NCI-H748 treated with DMSO at 0.1 percent for 48 hours (cell line): ENCODE measurements around the gene PDZRN4.
A peak's percentile ranks its signal among the peaks of the same experiment; 100 is the strongest.

Source experiments
- DNase-seq: peaks from one replicate; lab custom pipeline; 2025; lab: John Stamatoyannopoulos, UW

PDZRN4 gene

DNA sequence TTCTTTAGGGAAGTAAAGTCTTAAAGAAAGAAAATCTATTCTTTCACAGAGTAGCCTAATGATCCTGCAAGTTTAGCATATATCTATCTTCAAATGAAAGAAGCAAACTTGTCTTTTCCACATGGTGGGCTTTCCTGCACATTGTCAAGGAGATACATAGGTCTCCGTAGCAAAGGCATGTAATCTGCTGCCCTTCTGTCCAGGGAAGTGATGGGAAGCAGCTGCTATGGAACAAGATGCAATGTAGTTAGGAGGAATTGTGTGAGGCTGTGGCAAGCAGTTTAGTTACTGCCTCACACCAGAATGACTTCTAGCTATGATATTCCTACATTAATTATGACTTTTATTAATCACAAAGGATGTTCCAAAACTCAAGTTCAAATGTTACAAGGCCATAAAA is 174.4 kb downstream of the PDZRN4 start:
- no peak for DNase-seq

DNA sequence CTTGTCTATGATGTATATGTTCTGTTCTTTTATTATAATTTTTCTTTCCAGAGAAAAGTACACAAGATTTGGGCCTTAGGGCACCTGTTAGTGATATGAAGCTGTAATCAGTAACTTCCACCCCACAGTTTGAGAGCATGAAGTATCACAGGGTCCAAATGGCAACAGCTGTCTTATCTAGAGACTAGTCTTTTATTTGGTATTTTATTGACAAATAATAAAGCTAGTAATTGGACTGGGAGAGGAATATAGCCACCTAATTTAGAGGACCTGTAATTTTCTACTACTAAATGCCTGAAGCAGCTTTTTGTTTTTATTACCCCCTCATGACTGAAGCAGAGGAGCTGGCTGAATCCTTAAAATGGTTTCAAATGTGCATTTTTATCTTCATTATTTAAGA is 174.8 kb downstream of the PDZRN4 start:
- no peak for DNase-seq

DNA sequence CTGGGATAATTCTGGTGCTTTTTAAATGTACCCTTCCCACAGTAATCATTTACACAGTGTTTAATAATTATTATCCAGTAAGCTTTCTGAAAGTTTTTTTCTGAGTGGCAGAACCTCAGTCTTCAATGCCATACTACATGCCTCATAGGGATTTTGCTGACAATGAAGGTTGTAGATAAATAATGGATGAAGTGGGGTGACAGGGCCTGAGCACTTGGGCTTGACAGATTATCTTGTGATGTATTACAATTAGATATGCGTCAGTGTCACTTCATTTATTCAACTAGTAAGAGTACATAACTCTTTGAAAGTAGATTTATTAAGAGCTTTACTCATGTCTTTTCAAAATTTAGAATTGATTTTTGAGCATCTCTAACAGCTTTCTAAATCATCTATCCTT is 176.1 kb downstream of the PDZRN4 start:
- DNase-seq = no peak

DNA sequence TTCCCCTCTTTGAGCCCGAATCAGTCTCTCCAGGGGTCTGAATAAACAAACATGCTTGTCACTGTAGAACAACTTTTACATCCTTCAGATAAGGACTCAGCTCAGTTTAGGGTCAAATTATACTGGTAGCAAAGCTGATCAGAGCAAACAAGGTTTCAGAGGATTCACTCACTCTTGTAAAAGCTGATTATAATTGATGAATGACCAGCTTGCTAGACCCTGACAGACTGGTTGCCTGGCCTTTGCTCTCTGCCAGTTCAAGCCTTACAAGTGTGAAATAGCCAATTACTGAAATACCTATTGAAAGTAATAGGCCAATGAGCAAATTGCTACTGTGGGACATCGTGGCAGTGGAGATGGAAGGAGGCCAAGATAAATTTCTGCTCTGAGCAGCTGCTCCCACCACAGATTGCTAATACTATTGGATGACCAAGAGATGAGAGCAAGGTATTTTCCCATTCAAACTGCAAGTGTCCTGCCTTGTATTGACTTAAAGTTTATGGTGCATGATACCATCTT is 177.6 kb downstream of the PDZRN4 start:
- DNase-seq = peak; percentile 91

DNA sequence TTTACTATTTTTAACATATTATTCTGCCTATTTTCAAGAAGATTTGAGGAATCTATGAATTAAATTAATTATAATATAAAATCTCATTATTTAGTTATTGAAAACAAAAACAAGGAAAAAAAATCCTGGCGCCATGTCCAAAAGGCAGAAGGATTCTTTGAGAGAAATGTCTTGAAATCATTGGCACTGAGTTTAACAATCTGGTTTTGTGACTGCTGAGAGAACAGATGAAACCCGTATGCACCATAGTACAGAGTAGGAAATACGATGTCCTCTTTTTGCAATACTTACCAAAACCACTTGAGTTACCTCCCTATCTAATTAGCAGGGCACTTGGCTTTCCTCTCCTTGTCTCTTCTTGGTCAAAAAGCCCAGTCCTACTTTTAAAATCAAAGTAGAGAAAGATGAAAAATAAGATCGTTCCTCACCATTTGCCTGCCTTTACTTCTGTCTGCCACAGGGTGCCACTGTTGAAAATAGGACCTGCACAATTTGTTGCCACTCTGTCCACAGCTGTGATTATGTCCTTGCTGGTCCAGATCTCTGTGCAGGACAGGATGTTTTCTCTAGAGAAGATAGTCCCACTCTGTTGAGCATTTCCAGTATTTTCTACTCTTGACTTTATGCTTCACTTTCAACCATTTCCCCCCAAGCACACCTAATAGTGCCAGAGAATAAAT is 179.7 kb downstream of the PDZRN4 start:
- DNase-seq = peak; percentile 65

DNA sequence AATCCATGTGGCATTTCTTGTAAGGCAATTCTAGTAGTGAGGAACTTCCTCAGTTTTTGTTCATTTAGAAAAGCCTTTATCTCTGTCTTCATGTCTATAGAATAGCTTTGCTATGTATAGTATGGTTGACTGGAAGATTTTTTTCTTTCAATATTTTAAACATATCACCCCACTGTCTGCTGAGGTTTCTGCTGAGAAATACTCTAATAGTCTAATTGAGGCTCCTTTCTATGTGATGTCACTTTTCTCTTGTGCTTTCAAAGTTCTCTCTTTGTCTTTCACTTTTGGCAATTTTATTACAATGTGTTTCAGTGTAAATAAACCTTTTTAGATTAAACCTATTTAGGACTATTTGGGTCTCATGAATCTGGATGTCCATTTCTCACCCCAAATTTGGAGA is 192.8 kb downstream of the PDZRN4 start:
- no peak for DNase-seq

DNA sequence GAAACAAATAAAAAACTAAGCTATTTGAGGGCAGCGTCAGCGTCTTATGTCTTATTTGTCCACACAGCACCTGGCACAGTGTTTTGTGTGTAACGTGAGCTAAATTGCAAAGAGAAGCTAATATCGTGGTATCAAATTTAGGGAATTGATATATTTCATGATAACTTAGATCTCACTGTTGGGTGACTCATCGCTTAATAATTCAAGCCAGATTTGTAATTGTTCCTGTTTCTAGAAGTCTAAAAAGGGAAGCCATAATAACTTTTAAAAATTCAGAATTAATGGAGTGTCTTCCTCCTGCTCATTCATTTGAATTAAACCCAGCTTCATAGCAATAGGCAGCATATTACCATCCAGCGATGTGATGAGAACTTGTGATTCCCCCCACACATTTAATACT is 214.7 kb downstream of the PDZRN4 start:
- DNase-seq = no peak

DNA sequence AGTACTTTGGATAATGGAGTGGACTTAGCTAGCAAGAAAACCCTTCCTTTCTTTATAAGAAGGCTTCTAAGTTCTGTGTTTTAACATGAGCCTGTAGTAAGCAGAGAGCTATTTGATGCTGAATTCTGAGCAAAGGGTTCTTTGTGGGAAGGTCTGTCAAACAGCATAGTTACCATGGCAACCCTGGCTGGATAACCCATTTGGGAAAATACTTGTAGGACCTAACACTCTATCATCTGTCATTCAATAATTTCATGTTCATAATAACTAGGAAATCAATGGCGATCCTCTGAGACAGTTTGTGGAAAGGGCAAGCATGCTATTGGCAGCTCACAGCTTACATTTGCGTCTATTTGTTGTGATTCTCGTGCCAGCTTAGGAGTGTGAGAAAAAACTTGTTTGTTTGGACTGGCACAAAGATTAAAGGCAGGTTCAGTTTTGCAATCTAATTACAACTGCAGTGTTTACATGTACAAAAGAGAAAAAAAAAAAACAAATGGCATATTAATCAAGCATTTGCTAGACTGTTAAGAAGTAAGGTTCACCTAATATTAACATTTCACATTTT is 219.2 kb downstream of the PDZRN4 start:
- no peak for DNase-seq

DNA sequence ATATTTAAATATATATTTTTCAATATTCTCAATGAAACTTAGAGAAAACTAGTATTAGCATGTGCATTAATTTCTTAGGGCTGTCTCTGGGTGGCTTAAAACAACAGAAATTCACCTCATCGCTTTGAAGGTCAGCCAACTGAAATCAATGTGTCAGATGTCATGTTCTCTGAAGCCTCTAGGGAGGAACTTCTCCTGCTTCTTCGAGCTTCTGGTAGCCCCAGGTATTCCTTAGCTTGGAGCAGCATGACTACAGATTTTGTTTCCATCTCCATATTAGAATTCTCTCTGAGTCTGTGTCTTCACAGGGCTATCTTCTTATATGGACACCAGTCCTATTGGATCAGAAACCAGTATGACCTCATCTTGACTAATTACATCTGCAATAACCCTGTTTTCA is 221.5 kb downstream of the PDZRN4 start:
- no peak for DNase-seq

DNA sequence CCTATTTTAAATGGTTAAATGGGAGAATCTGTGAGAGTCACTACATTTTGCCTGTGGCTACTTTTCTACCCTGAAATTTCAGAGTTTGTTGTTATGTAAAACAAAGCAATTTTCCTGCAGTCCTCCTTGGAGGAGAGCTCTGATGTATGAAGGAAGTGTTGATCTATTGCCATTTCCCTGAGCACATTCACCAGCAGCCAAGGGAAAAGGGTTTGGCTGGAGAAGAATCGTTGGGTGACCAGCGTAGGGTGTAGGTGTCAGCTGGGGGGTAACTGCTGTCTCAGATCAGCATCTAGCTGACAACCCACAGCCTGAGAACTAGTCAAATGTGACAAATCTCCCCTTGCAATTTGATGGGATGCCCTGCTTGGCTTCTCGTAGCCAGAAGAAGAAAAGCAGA is 230.5 kb downstream of the PDZRN4 start:
- no peak for DNase-seq

DNA sequence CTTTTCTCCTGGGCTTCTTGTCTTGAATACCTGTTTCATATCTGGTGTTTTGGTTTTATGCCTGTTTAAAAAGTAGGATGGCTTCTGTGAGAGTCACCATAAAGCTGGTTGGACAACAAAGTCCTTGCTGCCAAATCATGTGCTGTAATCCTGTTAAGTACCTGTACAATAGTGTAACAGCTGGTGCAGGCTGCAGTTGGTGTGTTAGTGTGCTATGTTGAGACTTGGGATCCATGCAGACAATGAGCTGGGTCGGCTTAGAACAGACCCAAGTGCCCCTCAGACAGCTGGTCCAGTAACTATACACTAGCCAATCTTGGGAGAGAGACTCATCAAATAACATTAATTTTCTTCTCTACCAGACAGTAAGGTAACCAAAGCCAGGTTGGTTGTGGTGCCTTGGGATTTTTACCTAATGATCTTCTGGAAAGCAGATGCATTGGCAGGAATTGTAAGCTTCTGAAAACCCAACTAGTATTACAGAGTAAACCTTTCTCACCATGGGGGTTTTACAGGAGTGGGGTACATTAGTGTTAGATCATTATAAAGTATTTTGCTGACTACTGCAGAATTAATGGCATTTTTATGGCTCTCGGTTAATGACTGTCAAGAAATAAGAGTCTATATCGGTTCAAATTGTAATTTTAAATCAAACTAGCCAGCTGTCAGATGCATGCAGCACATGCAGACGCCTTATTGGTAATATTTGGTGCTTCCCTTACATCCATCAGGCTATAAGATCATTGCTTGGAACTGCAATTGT is 231.2 kb downstream of the PDZRN4 start:
- no peak for DNase-seq

DNA sequence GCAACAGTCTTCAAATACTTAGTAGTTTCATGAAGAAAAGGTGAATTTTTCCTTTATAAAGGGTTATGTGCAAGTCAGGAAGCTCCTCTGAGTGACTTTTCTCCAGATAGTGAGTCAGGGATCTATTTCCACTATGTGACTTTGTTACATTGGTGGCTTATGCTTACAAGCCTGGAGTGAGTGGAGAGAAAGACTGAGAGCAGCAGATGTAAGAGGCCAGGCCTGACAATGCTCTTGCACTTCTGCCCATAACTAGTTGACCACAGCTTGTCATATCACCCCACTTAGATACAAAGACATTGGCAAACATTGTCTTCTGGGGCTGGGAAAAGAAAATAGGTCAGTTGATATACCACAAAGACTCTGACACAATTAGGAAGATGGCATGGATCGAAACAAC is 236.5 kb downstream of the PDZRN4 start:
- DNase-seq = no peak

DNA sequence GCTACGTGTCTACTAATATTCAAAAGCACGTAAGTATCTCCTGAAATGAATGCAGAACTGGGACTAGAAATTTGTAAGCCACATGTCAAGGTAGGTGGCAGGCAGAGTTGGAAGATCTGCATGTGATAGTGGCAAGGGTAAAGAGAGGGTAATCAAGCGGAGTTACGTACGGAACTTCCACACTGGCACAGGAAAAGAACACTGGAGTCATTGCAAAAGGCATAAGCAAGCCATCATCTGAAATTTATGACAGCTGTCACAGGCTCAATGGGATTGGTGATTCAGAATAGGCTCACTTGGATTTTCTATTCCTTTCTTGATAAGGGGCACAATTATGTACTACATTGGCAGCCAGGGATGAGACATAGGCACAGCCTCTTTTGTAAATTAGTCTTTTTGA is 245.3 kb downstream of the PDZRN4 start:
- DNase-seq = no peak

DNA sequence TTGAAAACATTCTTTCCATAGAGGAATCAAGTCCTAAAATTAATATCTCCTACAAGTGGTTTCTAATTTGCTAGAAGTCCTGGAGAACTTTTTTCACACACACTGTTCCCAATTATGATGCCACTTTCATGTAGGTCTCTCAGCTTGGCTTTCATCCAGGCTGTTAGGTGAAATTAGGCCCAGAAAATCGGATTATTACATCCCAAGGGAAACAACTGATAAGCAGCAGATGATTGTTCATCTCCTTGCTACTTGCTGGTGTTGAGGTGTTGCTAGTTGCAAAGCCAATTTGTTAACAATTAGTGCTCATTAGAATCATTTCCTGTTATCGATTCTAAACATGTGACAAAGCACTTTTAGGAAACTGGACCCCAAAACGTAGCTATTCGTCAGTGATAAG is 248.0 kb downstream of the PDZRN4 start:
- DNase-seq = no peak

DNA sequence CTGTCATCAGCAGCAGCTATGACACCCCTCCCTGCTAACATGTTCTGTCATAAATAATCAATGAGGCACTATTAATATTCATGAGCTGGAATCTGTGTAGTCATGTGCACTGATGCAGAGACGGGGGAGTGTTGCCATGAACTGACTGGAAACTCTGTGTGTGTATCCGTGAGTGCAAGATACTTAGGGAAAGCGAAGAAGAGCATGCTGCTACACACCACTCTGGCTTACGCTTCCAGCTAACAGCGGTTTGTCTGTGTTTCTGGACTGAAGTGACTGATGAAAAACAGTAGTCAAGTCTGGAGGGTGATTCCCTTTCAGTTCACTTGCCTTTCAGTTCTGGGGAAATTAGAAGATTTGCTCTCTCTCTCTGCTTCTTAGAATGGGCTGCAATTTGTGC is 249.4 kb downstream of the PDZRN4 start:
- no peak for DNase-seq

DNA sequence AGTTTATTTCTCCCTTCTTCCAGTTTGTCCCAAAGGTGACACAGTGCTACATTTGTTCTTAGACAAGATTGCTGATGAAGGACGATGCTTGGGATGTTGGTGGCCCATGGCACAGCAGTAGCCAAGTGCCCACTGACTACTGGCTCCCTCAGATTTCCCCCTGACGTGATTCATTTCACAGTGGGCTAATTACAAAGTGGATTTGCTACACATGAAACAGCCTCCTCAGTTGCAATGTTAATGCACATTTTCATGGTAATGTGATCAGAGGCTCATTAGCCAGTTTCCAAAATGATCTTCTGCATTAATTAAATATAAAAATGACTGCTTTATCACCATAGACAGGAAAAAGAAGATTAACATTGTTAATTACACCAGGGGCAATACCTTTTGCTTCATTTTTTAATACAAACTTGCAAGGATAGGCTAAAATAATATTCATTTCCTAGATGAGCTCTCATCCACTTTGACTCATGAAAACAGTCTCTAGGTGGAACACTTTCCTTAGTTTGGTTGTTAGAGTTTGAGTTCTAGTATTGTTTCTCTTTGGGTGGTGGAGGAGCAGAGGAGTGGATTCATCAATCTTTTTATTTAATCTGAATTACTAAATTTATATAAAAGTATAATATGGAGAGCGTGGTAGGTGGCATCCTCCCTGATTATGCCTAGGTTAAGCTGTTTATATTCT is 250.9 kb downstream of the PDZRN4 start:
- no peak for DNase-seq

DNA sequence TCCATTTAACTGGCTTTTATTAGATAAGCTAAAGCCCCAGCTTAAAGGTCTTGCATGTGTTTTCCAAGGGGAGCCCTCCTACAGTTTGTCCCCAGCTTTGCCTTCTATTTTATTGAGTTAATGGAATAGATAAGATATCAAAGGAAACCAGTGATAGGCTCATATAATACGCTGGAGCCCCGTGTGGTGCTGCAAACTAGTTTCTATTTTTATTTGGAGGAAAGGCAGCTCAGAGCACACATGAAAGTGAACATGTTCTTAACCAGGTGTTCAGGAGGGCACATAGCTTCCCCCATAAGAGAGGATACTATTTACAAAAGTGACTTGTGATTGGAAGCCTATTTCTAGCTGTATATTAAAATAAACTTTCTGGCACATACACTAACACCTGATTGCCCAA is 251.7 kb downstream of the PDZRN4 start:
- DNase-seq = no peak

DNA sequence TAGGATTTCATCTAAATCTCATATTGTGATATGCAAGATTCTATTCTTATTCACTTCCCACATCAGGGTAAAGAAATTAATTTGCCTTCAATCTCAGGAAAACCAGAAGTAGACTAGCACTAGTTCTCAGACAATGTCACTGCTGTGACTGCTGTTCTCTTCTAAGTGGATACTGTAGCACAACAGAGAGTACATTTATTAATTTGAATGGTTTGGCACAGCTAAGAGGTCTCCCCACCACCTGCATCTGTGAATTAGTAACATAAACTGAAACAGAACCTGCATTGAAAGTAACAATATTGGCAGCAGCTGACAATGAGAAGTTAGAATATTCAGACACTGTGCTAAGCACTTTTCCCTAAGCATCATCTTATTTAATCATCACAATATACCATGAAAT is 253.1 kb downstream of the PDZRN4 start:
- DNase-seq = no peak

DNA sequence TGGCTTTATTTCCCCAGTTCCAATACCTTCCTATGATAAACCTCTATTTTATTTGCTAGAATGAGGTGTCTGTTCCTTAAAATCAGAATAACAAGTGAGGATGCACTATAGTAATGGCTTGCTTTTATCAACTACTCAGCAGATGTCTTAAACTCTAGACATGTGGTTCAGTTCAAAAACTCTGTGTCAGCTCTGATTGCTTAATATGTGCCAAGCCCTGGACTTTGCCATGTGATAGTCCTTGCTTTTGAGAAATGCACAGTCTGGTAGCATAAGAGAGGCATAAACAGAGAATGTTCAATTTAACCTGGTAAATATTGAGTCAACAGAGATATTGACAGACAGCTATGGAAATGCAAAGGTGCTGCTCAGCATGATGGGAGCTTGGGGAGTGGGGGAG is 254.8 kb downstream of the PDZRN4 start:
- DNase-seq = no peak

DNA sequence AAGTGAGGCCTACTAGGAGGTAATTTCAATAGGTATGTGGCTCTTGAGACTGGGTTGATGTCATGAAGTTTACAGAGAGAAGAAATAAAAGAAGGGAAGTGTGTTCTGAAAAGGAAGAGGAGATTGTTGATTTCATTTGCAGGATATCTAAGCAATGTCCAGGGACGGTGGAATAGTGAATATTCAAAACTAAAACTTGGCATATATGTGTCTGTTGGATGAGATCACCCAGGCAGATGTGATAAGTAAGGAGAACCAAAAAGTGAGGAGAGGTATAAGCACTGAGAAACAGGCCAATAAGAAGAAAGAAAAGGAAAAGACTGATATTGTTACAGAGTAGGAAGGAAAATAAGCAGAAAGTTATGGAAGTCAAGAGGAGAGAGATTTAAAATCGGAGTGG is 255.6 kb downstream of the PDZRN4 start:
- no peak for DNase-seq

DNA sequence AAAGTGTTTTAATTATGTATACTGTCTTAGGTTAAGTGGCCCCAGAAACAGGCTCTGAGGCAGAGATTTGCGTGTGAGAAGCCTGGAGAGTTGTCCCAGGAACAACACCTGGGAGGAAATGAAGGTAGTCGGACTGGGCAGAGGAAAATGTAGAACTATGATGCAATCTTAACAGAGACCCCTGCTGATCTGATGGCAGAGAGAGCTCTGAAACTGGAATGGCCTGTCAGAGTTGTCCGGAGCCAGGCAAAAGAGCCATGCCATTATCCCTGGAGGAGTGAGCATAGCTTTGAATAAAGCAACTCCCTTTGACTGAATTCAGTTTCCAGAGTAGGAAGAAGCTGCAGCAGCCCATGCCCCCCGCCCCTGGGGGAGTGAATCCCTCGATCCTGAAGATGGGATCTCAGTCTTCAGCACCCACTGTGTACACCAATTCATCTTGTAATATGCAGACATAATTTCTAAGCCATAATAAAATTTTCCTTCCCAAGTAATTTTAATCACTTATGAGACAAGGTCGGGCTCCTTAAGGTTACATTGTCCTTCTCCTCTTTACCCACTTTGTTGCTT is 264.8 kb downstream of the PDZRN4 start:
- DNase-seq = no peak

DNA sequence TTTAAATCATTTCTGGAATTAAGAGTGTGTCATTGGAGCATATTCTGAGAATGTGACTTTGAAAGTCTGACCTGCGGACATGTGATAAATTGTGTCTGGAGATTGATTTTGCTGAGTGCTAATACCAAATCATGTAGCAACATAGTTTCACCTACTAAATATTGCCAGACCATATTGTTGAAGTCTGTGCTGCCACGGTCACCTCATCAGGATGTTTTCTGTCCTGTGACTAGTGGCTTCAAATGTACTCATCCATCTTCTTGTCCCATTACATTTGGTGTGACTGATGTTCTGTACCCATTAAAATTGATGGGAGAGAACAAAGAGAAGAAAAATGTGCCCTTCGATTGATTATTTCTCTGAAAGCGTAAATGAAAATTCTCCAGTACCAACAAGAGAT is 265.3 kb downstream of the PDZRN4 start:
- no peak for DNase-seq
